Cardiac atrium fibroblast (primary cell): ENCODE results near the gene ITFG2. TPM values are rescaled to one million over a fixed set of nuclear protein-coding genes. Genes with fewer than 3 reads are reported as not detected.

Source experiments
- total RNA-seq: library from RNA; depleted of rRNA; stranded (reverse); fragments of >200 nt; gene quantifications from 2 replicates; pipeline ENCODE4 v1.2.3, GENCODE V29; 2015

The ITFG2 gene
- 7.5 and 12.6 TPM in 2 replicates for total RNA-seq

DNA sequence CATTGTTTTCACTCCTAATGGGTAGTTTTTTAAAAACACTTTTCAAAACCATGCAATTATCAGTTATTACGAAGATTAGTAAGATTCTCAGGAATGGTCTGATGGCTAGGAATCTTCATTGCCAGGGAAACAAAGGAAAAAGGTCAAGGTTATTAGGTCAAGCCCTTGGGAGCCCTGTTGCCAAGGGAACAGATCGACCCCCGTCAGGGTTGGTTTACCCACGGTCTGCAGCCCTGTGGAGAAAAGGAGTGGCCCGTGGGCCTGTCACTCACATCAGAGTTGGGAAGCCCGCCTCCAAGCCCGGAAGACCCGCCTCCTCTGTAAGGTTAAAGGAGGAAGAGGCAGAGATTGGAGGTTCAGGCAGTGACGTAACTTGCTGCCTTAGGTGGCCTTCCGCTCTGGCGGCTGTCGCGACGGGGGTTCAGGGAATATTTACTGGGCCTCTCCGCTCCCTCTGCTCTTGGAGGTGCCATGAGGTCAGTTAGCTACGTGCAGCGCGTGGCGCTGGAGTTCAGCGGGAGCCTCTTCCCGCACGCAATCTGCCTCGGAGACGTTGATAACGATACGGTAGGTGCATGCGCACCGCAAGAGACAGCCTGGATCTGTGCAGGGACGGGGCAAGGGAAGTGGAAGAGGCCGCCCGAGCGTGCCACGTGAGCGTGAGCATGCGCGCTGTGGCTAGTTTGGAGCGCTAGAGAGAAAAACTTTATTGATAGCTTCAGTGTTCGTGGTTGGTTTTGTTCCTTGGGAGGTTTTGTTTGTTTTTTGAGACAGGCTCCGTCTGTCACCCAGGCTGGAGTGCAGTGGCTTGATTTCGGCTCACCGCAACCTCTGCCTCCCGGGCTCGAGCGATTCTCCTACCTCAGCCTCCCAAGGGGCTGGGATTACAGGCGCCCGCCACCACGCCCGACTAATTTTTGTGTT, at the start of gene ITFG2:
ITFG2 (plus strand) TSS at position 379 of the 924 bp plus-strand sequence; CDS start at position 472, 93 bp downstream.

DNA sequence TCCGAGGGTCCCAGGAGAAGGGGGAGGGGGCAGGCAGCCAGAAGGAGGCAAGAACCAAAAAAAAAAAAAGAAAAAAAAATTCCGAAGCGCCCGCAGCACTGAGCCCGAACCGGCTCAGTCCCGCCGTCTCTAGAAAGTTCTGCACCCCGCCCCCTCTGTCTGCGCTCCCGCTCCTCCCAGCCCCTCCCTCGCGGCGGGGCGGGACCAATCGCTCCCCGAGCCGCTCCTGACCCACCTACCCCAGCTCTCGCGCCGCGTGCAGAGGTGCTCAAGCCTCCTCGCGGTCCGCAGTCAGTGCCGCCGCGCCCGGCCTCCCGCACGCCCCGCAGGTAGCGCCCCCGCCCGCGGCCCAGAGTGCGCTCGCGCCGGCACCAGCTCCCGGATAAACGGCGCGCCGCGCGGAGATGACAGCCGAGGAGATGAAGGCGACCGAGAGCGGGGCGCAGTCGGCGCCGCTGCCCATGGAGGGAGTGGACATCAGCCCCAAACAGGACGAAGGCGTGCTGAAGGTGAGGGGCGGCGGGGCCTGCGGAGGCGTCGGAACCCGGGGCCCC, 17.7 kb upstream of the ITFG2 start, which contains the start of gene FKBP4:
FKBP4 (plus strand) TSS at position 235 of the 554 bp plus-strand sequence; CDS start at position 405, 170 bp downstream.

DNA sequence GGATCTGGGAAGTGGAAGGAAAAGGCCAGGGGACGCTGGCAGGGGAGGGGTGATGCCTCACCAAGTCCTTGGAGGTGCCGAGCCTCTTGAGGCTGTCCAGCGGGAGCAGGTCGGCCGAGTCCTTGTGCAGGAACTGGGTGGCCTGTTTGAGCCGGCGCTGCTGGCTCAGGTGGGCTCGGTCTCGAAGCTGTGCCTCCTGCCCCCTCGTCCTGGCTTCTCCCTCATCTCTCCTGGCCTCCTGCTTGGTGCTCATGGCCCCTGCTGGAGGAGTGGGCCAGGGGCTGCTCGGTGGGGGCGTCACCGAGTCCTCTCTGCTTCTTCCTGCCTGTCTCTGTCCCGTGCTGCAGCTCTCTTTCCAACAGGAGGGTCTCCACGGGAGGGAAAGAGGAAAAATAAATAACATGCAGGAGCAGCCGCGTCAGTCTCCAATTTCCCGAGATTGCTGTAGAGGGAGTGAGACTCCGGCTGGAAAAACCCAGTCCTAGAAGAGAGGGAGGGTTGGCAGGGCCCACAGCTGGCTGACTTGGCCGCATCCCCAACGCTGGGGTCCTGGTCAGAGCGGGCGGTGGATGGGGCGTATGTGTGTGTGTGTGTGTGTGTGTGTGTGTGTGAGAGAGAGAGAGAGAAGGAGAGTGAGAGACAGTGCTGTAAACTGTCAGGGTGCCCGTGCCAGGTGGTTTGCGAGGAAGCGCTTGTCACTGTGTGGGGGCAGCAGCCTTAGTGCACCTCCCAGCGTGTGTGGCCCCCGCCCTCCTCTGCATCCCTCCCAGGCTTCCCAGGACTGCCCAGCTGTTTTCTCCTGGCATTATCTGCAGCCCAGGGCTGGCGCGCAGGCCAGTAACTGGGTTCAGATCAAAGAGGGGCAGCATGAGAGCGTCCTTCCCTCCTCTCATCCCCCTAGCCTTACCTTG, 22.4 kb downstream of the ITFG2 start, which contains the start of gene NRIP2:
NRIP2 (minus strand) TSS at position 455 of the 911 bp plus-strand sequence; CDS start at position 403, 52 bp downstream.

DNA sequence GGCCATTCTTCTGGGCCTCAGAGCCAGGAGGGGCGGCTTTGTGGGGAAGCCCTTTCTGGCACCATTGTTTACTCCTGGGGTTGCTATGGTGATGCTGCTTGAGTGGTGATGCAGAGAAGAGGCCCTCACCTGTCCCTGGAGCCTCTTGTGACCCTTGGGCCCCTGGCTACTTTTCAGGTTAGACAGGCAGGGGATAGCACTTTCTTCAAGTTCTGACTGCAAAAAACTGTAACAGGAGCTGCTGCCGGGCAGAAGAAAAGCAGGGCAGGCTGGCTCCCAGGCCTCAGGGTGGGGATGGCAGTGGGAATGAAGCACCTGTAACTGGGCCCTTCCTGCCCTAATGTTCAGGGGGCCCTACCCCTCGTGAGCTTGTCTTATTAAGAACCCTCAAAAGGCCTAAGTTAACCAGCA, 44.6 kb downstream of the ITFG2 start, which contains the start of gene TEX52:
TEX52 (minus strand) TSS at position 19 of the 411 bp plus-strand sequence; CDS start at position 6, 13 bp downstream.

Other genes starting within 250 kb of the ITFG2 start
- 28.8 and 29.6 TPM in 2 replicates for gene FKBP4, start 17.7 kb upstream of the ITFG2 start, total RNA-seq
- not detected in 2 replicates for gene NRIP2, start 22.4 kb downstream of the ITFG2 start, total RNA-seq
- gene TEX52, start 44.4 kb downstream of the ITFG2 start, total RNA-seq, result not detected in 2 replicates
- gene FOXM1, start 64.5 kb downstream of the ITFG2 start, total RNA-seq, result 11.7 and 18.8 TPM in 2 replicates
- gene RHNO1, start 64.6 kb downstream of the ITFG2 start, total RNA-seq, result 13.3 and 22.4 TPM in 2 replicates
- gene TULP3, start 78.2 kb downstream of the ITFG2 start, total RNA-seq, result 20.9 and 27.4 TPM in 2 replicates
- 14.1 and 23.1 TPM in 2 replicates for gene TEAD4, start 146.7 kb downstream of the ITFG2 start, total RNA-seq